IMR-90 (cell line): Measurements from ENCODE around the gene SLC38A7. TPM values are rescaled to one million over a fixed set of nuclear protein-coding genes. Genes with fewer than 3 reads are reported as not detected.

Experiments
- ATAC-seq: fragments of 200-7000 bp; cut with Tn5 transposase; 2 replicates; pipeline ENCODE4 v1.9.1; 2020; ENCODE audit warnings: low read depth, mild to moderate bottlenecking, moderate library complexity
- BruUV-seq: library from RNA; stranded (reverse); fragments of 400-500 nt; replicated peaks from 2 replicates; lab custom pipeline; 2021; lab: Mats Ljungman, UMichigan
- CTCF ChIA-PET: fragments of 300-600 bp; formaldehyde crosslinking; extraction: SDS; loops from one replicate; lab custom pipeline; 2021; ENCODE audit warnings: antibody characterized with exemption; lab: Yijun Ruan, JAX
- POLR2A ChIA-PET: fragments of 300-600 bp; sonication (Branson Sonifier 250); formaldehyde crosslinking; loops from one replicate; lab custom pipeline; 2022; ENCODE audit warnings: antibody characterized with exemption; ENCODE audit not compliant: unreplicated experiment; lab: Charles Lee
- DNase-seq: peaks from one replicate; pipeline ENCODE4 v3.0.0; 2013
- H2AFZ ChIP-seq: replicated peaks from 2 replicates; pipeline ENCODE3; 2013; ENCODE audit warnings: low read length, mild to moderate bottlenecking; ENCODE audit not compliant: poor library complexity
- H2AK5ac ChIP-seq: 2 replicates; pipeline ENCODE4 v1.6.1; 2013; ENCODE audit warnings: low read depth, low read length, inconsistent platforms
- H2AK9ac ChIP-seq: replicated peaks from 2 replicates; pipeline ENCODE3; 2013; ENCODE audit warnings: mild to moderate bottlenecking, low read depth, low read length, moderate library complexity; ENCODE audit not compliant: poor library complexity
- H2BK120ac ChIP-seq: 2 replicates; pipeline ENCODE4 v1.6.1; 2013; ENCODE audit warnings: low read depth, low read length, inconsistent platforms
- H2BK15ac ChIP-seq: 3 replicates; pipeline ENCODE4 v1.6.1; 2013; ENCODE audit warnings: low read depth, low read length, inconsistent platforms
- H2BK20ac ChIP-seq: 2 replicates; pipeline ENCODE4 v1.6.1; 2013; ENCODE audit warnings: low read depth, mild to moderate bottlenecking, inconsistent platforms, low read length, moderate library complexity
- H2BK5ac ChIP-seq: 2 replicates; pipeline ENCODE4 v1.6.1; 2013; ENCODE audit warnings: mild to moderate bottlenecking, low read depth, low read length, inconsistent platforms; ENCODE audit not compliant: poor library complexity, severe bottlenecking
- H3K14ac ChIP-seq: replicated peaks from 2 replicates; pipeline ENCODE4 v1.6.1; 2013; ENCODE audit warnings: low read depth, low read length, inconsistent platforms
- H3K18ac ChIP-seq: 2 replicates; pipeline ENCODE4 v1.6.1; 2013; ENCODE audit warnings: low read depth, low read length, control low read depth
- H3K23ac ChIP-seq: 2 replicates; pipeline ENCODE4 v1.6.1; 2013; ENCODE audit warnings: low read depth, low read length, inconsistent platforms
- H3K27ac ChIP-seq: 2 replicates; pipeline ENCODE4 v1.5.1; 2013; ENCODE audit warnings: mild to moderate bottlenecking, control low read depth, low read length; ENCODE audit not compliant: insufficient read depth
- H3K27me3 ChIP-seq: 2 replicates; pipeline ENCODE4 v1.6.1; 2013; ENCODE audit warnings: low read length; ENCODE audit not compliant: control insufficient read depth, insufficient read depth
- H3K36me3 ChIP-seq: 2 replicates; pipeline ENCODE4 v1.6.1; 2013; ENCODE audit warnings: low read length, mixed read lengths; ENCODE audit not compliant: control insufficient read depth, insufficient read depth
- H3K4ac ChIP-seq: 2 replicates; pipeline ENCODE4 v1.6.1; 2013; ENCODE audit warnings: low read depth, low read length, inconsistent platforms
- H3K4me1 ChIP-seq: 2 replicates; pipeline ENCODE4 v1.6.1; 2013; ENCODE audit warnings: low read length, mixed read lengths; ENCODE audit not compliant: control insufficient read depth, insufficient read depth
- H3K4me2 ChIP-seq: 2 replicates; pipeline ENCODE4 v1.6.1; 2013; ENCODE audit warnings: low read depth, mild to moderate bottlenecking, control low read depth, low read length, moderate library complexity
- H3K4me3 ChIP-seq: 2 replicates; pipeline ENCODE4 v1.5.1; 2013; ENCODE audit warnings: low read depth, mild to moderate bottlenecking, control low read depth, low read length, moderate library complexity; ENCODE audit not compliant: insufficient read depth
- H3K56ac ChIP-seq: 2 replicates; pipeline ENCODE4 v1.6.1; 2013; ENCODE audit warnings: low read length, inconsistent platforms; ENCODE audit not compliant: insufficient read depth; ENCODE audit errors: extremely low read depth
- H3K79me1 ChIP-seq, 2 experiments: 2 replicates each; pipeline ENCODE4 v1.6.1; 2013; ENCODE audit warnings: low read length in 2 of 2, inconsistent platforms in 1 of 2, low read depth in 1 of 2
- H3K9ac ChIP-seq: 2 replicates; pipeline ENCODE4 v1.6.1; 2013; ENCODE audit warnings: low read depth, low read length, control low read depth
- H3K9me1 ChIP-seq: 2 replicates; pipeline ENCODE4 v1.6.1; 2013; ENCODE audit warnings: low read length, inconsistent platforms; ENCODE audit not compliant: insufficient read depth
- H3K9me3 ChIP-seq: 2 replicates; pipeline ENCODE4 v1.6.1; 2013; ENCODE audit warnings: low read length; ENCODE audit not compliant: control insufficient read depth, insufficient read depth
- H4K20me1 ChIP-seq: 2 replicates; pipeline ENCODE4 v1.6.1; 2013; ENCODE audit warnings: low read length, inconsistent platforms; ENCODE audit not compliant: insufficient read depth
- H4K5ac ChIP-seq: 2 replicates; pipeline ENCODE4 v1.6.1; 2013; ENCODE audit warnings: mild to moderate bottlenecking, low read depth, low read length, control low read depth
- H4K8ac ChIP-seq, 2 experiments: 2 replicates each; pipeline ENCODE4 v1.6.1; 2013; ENCODE audit warnings: low read depth in 2 of 2, low read length in 2 of 2, control low read depth in 1 of 2, inconsistent platforms in 1 of 2
- H4K91ac ChIP-seq: 2 replicates; pipeline ENCODE4 v1.6.1; 2013; ENCODE audit warnings: low read depth, low read length, inconsistent platforms; ENCODE audit not compliant: insufficient read depth
- CEBPB ChIP-seq: IDR thresholded peaks from 2 replicates; pipeline ENCODE4 v1.6.1; 2012; ENCODE audit warnings: low read depth, low read length, improper control_type of control experiment
- FOS ChIP-seq: fragments of 150-350 bp; IDR thresholded peaks from 2 replicates; pipeline ENCODE4 v1.6.1; 2016; ENCODE audit warnings: low read depth, low read length
- NFE2L2 ChIP-seq: fragments of 150-350 bp; IDR thresholded peaks from 2 replicates; pipeline ENCODE4 v1.6.1; 2016; ENCODE audit warnings: low read depth, mild to moderate bottlenecking, low read length
- POLR2A ChIP-seq: IDR thresholded peaks from 2 replicates; pipeline ENCODE4 v1.6.1; 2012; ENCODE audit warnings: mild to moderate bottlenecking, low read depth, low read length
- SMC3 ChIP-seq: fragments of 150-350 bp; IDR thresholded peaks from 2 replicates; pipeline ENCODE4 v1.6.1; 2016; ENCODE audit warnings: low read depth, mild to moderate bottlenecking, antibody characterized with exemption, low read length, moderate library complexity
- WGBS, 2 experiments: methylation state at CpG; one replicate each; pipeline versions ENCODE4 v1.1.5 to v1.1.7; 2013; ENCODE audit warnings: missing lambda C conversion rate in 2 of 2; ENCODE audit not compliant: insufficient read length in 1 of 2; ENCODE audit errors: extremely low coverage in 2 of 2; 5-methylcytosine and 5-hydroxymethylcytosine counted together
- dilution Hi-C: fragments of 300-500 bp; cut with HindIII; formaldehyde crosslinking; loops from one replicate; pipeline ENCODE4 v1.14.3; 2018; ENCODE audit warnings: low sequenced_read_pairs; ENCODE audit not compliant: unreplicated experiment
- in situ Hi-C: fragments of 300-500 bp; cut with MboI; formaldehyde crosslinking; loops from 3 replicates; pipeline ENCODE4 v1.14.3; 2019; ENCODE audit warnings: low sequenced_read_pairs, inconsistent platforms, mixed read lengths
- intact Hi-C: fragments of 100-400 bp; cut with micrococcal nuclease; formaldehyde crosslinking; loops from 2 replicates; pipeline ENCODE4 v1.10.0; 2022
- polyA plus RNA-seq, 3 experiments: library from polyadenylated mRNA; depleted of rRNA; stranded (reverse); fragments of >200 nt; gene quantifications; 2 replicates each; pipeline ENCODE4 v1.2.3, GENCODE V29; 2012; ENCODE audit warnings: low replicate concordance in 1 of 3
- total RNA-seq: library from RNA; depleted of rRNA; stranded (reverse); fragments of >200 nt; gene quantifications from 2 replicates; pipeline ENCODE4 v1.2.3, GENCODE V29; 2012

SLC38A7 gene
- total and polyA plus RNA-seq, 2 of the 4 experiments (the other 2 are of a cell fraction), result 14.7 to 16.4 TPM

DNA sequence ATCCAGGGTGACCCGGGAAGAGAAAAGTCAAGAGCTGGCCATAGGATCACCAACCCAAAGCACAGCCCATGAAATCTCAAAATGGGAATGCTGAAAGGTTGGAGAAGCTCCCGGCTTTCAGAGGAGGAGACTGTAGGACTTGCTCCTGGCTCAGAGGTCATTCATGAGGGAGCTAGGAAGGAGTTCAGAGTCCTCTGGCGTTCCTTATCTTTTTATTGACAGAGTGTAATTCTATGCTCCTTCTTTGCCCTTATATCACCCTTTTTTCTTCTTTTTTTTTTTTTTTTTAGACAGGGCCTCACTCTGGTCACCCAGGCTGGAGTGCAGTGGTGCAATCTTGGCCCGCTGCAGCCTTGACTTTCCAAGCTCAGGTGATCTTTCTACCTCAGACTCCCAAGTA is 27.7 kb downstream of the SLC38A7 start:
- intact Hi-C loops (no loop called here), in situ Hi-C loops (loop anchor here (10.0 kb wide), 1 partner anchor 322 kb away; no protein-coding TSS in a partner anchor), dilution Hi-C loops (no loop called here)
- POLR2A ChIA-PET, result no interaction called here
- no peak for TF ChIP-seq FOS
- TF ChIP-seq POLR2A, result no peak
- TF ChIP-seq CEBPB, result no peak
- TF ChIP-seq SMC3, result no peak
- no peak for TF ChIP-seq NFE2L2
- Histone ChIP-seq H2AK5ac (no peak overlapping the region), H4K91ac (no peak overlapping the region), H3K79me1 (no peaks in the 10 kb centered on the region), H3K4me3 (no peak overlapping the region), H3K4me2 (no peak overlapping the region), H3K14ac (no peak overlapping the region), H3K23ac (no peak overlapping the region), H3K4me1 (peaks cover 5% of the 10 kb centered on the region), H3K56ac (no peak overlapping the region), H2BK20ac (no peak overlapping the region), H4K5ac (no peak overlapping the region), H3K27ac (no peak overlapping the region), H4K20me1 (no peaks in the 10 kb centered on the region), H3K9me3 (peaks cover 6% of the 10 kb centered on the region; the same call in 1 of the 2 replicates), H3K9ac (no peak overlapping the region), H3K4ac (no peak overlapping the region), H3K18ac (no peak overlapping the region), H2BK120ac (no peak overlapping the region), H3K9me1 (peaks cover 4% of the 10 kb centered on the region; the same call in 1 of the 2 replicates), H2BK15ac (no peak overlapping the region), H2AFZ (no peak overlapping the region), H2AK9ac (no peak overlapping the region), H3K36me3 (no peaks in the 10 kb centered on the region), H3K27me3 (peaks cover 2% of the 10 kb centered on the region; the same call in 1 of the 2 replicates), H2BK5ac (no peak overlapping the region), H4K8ac (no peak overlapping the region)
- CTCF ChIA-PET, result no interaction called here
- ATAC-seq (no peak), DNase-seq (no peak)
- no TSS peak for BruUV-seq
- 86% methylated on average over 1 of the region's 4 CpGs; no CpG with 5 or more reads in 1 of the 2 experiments for WGBS, 2 experiments
